HEK293T (cell line): ENCODE measurements around the gene GCNT1.

ENCODE experiments used
- CTCF ChIA-PET: fragments of 350-600 bp; formaldehyde crosslinking; extraction: SDS; loops from one replicate; lab custom pipeline; 2021; ENCODE audit warnings: antibody characterized with exemption, inconsistent platforms; lab: Yijun Ruan, JAX
- POLR2A ChIA-PET: fragments of 350-600 bp; formaldehyde crosslinking; extraction: SDS; loops from one replicate; lab custom pipeline; 2020; ENCODE audit warnings: antibody characterized with exemption, inconsistent platforms; lab: Yijun Ruan, JAX
- DNase-seq: peaks from one replicate; pipeline ENCODE4 v3.0.0; 2012; ENCODE audit warnings: mixed read lengths; ENCODE audit errors: extremely low spot score
- ARNT ChIP-seq: fragments of 450-650 bp; IDR thresholded peaks from 2 replicates; pipeline ENCODE4 v1.6.1; 2017; ENCODE audit warnings: mild to moderate bottlenecking
- BHLHE40 ChIP-seq: fragments of 450-650 bp; IDR thresholded peaks from 2 replicates; pipeline ENCODE4 v1.6.1; 2016; ENCODE audit warnings: mild to moderate bottlenecking, moderate library complexity, borderline replicate concordance
- CTBP1 ChIP-seq: fragments of 450-650 bp; IDR thresholded peaks from 2 replicates; pipeline ENCODE4 v1.6.1; 2016; ENCODE audit warnings: borderline replicate concordance
- ELF4 ChIP-seq: fragments of 450-650 bp; IDR thresholded peaks from 2 replicates; pipeline ENCODE4 v1.6.1; 2017; ENCODE audit warnings: antibody characterized with exemption
- FOXA1 ChIP-seq: fragments of 450-650 bp; IDR thresholded peaks from 2 replicates; pipeline ENCODE4 v1.6.1; 2016; ENCODE audit warnings: mild to moderate bottlenecking
- FOXK2 ChIP-seq: fragments of 450-650 bp; IDR thresholded peaks from 2 replicates; pipeline ENCODE4 v1.6.1; 2016; ENCODE audit warnings: mild to moderate bottlenecking
- FOXM1 ChIP-seq: fragments of 450-650 bp; IDR thresholded peaks from 2 replicates; pipeline ENCODE4 v1.6.1; 2017; ENCODE audit warnings: mild to moderate bottlenecking, borderline replicate concordance
- HDGF ChIP-seq: fragments of 450-650 bp; IDR thresholded peaks from 2 replicates; pipeline ENCODE4 v1.6.1; 2017; ENCODE audit warnings: antibody characterized with exemption, borderline replicate concordance
- L3MBTL2 ChIP-seq: fragments of 450-650 bp; conservative IDR thresholded peaks from 2 replicates; pipeline ENCODE4 v1.6.1; 2016; ENCODE audit warnings: mild to moderate bottlenecking
- LEF1 ChIP-seq: fragments of 450-650 bp; IDR thresholded peaks from 2 replicates; pipeline ENCODE4 v1.6.1; 2017; ENCODE audit warnings: mild to moderate bottlenecking, borderline replicate concordance
- NFRKB ChIP-seq: fragments of 450-650 bp; IDR thresholded peaks from 2 replicates; pipeline ENCODE4 v1.6.1; 2016; ENCODE audit warnings: mild to moderate bottlenecking, moderate library complexity
- SP1 ChIP-seq: fragments of 450-650 bp; IDR thresholded peaks from 2 replicates; pipeline ENCODE4 v1.6.1; 2017
- SUZ12 ChIP-seq: fragments of 450-650 bp; IDR thresholded peaks from 2 replicates; pipeline ENCODE4 v1.6.1; 2016; ENCODE audit warnings: mild to moderate bottlenecking
- TARDBP ChIP-seq: fragments of 450-650 bp; IDR thresholded peaks from 2 replicates; pipeline ENCODE4 v1.6.1; 2016
- ZNF384 ChIP-seq: fragments of 450-650 bp; IDR thresholded peaks from 2 replicates; pipeline ENCODE4 v1.6.1; 2016
- TF ChIP-seq, protein P1 (sequence below): fragments of 450-650 bp; IDR thresholded peaks from 2 replicates; pipeline ENCODE4 v1.6.1; 2016

GCNT1 gene

DNA sequence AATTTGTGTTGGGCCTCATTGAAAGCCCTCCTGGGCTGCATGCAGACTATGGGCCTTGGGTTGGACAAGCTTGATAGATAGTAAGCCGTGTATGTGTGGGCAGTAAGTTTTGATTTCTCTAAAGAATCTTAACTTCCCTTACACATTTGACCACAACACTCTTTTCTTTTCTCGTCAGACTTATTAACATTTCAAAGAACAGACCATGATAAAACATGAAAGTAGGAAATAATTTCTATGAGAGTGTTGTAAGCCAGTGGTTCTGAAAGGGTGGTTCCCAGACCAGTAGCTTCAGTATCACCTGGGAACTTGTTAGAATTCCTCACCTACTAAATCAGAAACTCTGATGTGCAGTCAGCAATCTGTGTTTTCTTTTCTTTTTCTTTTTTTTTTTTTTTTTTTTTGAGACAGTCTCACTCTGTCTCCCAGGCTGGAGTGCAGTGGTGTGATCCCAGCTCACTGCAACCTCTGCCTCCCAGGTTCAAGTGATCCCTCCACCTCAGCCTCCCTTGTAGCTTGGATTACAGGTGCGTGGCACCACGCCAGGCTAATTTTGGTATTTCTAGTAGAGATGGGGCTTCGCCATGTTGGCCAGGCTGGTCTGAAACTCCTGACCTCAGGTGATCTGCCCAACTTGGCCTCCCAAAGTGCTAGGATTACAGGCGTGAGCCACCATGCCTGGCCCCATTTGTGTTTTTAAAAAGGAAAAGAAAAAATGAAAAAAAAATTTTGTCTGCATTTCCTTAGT, 20.0 kb upstream of the GCNT1 start:
- ChIA-PET POLR2A (no interaction called here), CTCF (no interaction called here)
- no peak for TF ChIP-seq LEF1
- TF ChIP-seq TARDBP = no peak
- no peak for TF ChIP-seq ZNF384
- TF ChIP-seq SP1 = no peak
- TF ChIP-seq ELF4 = no peak
- TF ChIP-seq SUZ12 = no peak
- TF ChIP-seq BHLHE40 = no peak
- no peak for TF ChIP-seq NFRKB
- no peak for TF ChIP-seq FOXK2
- TF ChIP-seq CTBP1 = no peak
- DNase-seq = no peak

DNA sequence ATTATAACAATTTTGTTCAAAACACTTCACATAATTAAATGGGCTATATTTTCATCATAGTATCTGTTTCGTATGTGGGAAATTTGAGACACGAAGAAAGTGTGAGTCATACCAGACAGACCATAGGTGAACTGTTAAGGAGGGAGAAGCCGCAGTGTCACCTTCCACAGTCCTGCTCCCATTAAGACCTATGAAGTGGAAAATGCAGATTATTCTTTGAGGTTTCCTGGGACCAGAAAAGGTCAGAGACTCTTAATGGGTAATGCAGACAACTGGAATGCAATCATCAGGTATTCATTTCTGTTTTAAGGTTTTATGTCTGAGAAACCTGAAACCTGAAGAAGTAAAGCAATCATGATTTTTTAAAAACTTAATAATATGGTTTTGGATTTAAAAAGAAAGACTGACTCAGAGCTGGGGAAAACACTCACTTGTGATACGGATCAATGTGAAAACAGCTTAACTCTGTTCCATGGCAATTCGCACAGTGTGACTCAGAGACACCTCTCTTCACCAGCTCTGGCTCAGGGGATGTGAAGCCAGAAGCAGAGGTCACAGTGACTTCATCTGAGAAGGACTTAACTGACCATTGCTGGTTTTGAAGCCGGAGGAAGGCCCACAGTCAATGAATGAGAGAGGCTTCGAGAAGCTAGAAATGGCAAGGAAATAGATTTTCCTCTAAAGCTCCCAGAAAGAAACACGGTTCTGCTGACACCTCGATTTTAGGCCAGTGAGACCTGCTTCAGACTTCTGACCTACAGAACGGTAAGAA, 17.2 kb upstream of the GCNT1 start:
- CTCF ChIA-PET = interaction anchor here (0.6 kb wide), 1 partner anchor 13 kb away, joined by 5 read pairs; no protein-coding TSS in a partner anchor
- POLR2A ChIA-PET = no interaction called here
- DNase-seq = no peak
- TF ChIP-seq L3MBTL2 (no peak), CTBP1 (no peak), ZNF384 (no peak), TARDBP (no peak), FOXA1 (no peak)

DNA sequence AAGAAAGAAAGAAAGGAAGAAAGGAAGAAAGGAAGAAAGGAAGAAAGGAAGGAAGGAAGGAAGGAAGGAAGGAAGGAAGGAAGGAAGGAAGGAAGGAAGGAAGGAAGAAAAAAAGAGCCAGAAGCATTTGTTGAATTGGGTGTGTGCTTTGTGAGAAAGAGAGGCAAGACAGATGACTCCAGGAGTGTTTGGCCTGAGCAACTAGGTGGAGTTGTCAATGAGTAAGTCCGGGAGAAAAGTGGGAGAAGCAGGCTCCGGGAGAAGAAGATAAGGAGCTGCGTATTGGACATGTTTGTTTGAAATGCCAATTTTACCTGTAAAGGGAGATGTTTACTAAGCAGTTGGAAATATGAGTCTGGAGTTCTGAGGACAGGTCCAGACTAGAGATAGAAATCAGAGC, 15.1 kb upstream of the GCNT1 start:
- no peak for TF ChIP-seq HDGF
- TF ChIP-seq BHLHE40 = no peak
- no peak for TF ChIP-seq TARDBP
- ChIA-PET POLR2A (no interaction called here), CTCF (no interaction called here)
- DNase-seq = no peak

DNA sequence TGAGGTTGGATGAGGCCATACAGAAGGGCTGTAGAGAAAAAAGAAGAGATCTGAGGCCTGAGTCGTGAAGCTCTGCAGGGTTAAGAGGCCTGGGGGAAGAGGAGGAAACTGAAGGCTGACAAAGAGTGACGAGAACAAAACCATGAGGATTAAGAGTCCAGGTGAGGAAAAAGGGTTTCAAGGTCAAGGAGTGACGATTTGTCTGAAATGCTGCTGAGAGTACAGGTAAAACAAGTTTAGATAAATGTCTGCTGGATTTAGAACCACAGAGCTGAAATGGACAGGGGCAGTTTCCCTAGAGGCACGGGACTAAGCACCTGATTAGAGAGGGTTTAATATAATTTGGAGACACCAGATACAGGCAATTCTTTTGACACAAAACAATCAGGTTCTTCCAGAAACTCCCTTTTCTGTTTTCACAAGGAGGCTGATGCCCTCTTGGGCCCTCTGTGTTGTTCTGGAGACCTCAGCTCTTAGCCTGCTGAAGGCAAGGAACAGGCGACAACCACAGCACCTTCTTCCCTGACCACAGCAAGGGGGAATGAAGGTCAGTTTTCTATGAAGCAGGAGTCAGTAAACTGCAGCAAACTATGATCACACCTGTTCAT, 14.6 kb upstream of the GCNT1 start:
- ChIA-PET POLR2A (no interaction called here), CTCF (no interaction called here)
- DNase-seq = no peak
- no peak for TF ChIP-seq SUZ12
- TF ChIP-seq ZNF384 = no peak
- TF ChIP-seq SP1 = no peak
- TF ChIP-seq FOXA1 = no peak
- TF ChIP-seq FOXM1 = no peak
- TF ChIP-seq, protein P1, sequence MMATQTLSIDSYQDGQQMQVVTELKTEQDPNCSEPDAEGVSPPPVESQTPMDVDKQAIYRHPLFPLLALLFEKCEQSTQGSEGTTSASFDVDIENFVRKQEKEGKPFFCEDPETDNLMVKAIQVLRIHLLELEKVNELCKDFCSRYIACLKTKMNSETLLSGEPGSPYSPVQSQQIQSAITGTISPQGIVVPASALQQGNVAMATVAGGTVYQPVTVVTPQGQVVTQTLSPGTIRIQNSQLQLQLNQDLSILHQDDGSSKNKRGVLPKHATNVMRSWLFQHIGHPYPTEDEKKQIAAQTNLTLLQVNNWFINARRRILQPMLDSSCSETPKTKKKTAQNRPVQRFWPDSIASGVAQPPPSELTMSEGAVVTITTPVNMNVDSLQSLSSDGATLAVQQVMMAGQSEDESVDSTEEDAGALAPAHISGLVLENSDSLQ = no peak
- TF ChIP-seq NFRKB = no peak
- no peak for TF ChIP-seq CTBP1
- no peak for TF ChIP-seq ARNT
- no peak for TF ChIP-seq L3MBTL2
- TF ChIP-seq HDGF = no peak
- TF ChIP-seq ELF4 = no peak
- no peak for TF ChIP-seq FOXK2
- no peak for TF ChIP-seq BHLHE40
- no peak for TF ChIP-seq LEF1
- no peak for TF ChIP-seq TARDBP

DNA sequence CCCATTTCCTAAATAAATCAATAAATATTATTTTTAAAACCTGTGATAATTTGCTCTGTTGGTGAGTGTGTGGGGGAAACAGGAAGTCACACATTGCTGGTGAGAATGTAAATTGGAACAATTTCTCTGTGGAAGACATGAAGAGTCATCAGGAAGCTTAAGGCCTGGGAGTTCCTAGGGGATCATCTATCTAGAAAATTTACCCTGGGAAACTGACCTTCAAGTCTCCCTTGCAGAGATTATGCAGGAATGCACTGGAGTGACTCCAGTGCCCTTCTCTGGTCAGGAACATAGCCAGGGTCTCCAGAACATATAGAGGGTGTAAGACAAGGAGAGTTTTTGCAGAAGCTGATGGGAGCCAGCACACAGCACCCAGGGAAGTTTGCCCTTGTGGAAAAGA, 13.0 kb upstream of the GCNT1 start:
- no peak for DNase-seq
- ChIA-PET CTCF (no interaction called here), POLR2A (no interaction called here)
- TF ChIP-seq TARDBP (no peak), HDGF (no peak), CTBP1 (no peak), FOXM1 (no peak), NFRKB (no peak)
- TF ChIP-seq, protein P1 = no peak

DNA sequence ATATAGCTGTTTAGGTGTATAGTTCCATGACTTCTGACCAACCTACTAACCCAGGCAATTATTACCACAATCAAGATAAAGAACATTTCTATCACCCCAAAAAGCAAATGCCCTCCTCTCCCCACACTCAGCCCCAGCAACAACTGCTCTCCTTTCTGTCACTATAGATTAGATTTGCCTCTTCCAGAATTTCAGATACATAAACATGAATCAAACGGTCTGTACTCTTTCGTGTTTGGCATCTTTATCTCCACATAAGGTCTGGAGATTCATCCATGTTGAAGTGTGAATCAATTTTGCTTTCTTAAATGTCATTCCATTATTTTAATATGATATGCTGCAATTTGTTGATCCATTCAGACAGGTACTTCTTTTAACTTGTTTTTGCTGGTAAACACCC, 10.5 kb upstream of the GCNT1 start:
- DNase-seq = no peak
- ChIA-PET POLR2A (no interaction called here), CTCF (interaction anchor here (0.5 kb wide), 1 partner anchor 85 kb away, joined by 4 read pairs; no protein-coding TSS in a partner anchor)
- TF ChIP-seq LEF1 (no peak), L3MBTL2 (no peak), FOXA1 (no peak), ARNT (no peak), SP1 (no peak), BHLHE40 (no peak), FOXM1 (no peak), TARDBP (no peak)
- TF ChIP-seq, protein P1 = no peak
